Activated naive CD8-positive, alpha-beta T cell treated with anti-CD3 and anti-CD28 coated beads, Interleukin-2, amount 10 ng/mL, durations not matched to agents 7 days and 5 days (primary cell): ENCODE data around the gene RPP40. TPM values are rescaled to one million over a fixed set of nuclear protein-coding genes. Genes with fewer than 3 reads are reported as not detected.

Experiments
- ATAC-seq: fragments of 150-1000 bp; cut with Tn5 transposase; one replicate; pipeline ENCODE4 v1.10.0; 2021; ENCODE audit warnings: low read depth, moderate library complexity
- POLR2A ChIA-PET: fragments of 350-600 bp; sonication (Branson Sonifier 250); formaldehyde crosslinking; loops from one replicate; lab custom pipeline; 2021; ENCODE audit warnings: antibody characterized with exemption; lab: Charles Lee
- DNase-seq: peaks from one replicate; pipeline ENCODE4 v3.0.0; 2021
- H3K27ac Mint-ChIP-seq: one replicate; pipeline ENCODE4 v1.8.0; 2022; ENCODE audit warnings: mild to moderate bottlenecking, mixed read lengths
- H3K27me3 Mint-ChIP-seq: one replicate; pipeline ENCODE4 v1.8.0; 2022; ENCODE audit warnings: mild to moderate bottlenecking, moderate library complexity, mixed read lengths
- H3K36me3 Mint-ChIP-seq: one replicate; pipeline ENCODE4 v1.8.0; 2021; ENCODE audit warnings: mild to moderate bottlenecking, mixed read lengths
- H3K4me1 Mint-ChIP-seq: one replicate; pipeline ENCODE4 v1.8.0; 2021; ENCODE audit warnings: mixed read lengths
- H3K4me3 Mint-ChIP-seq: one replicate; pipeline ENCODE4 v1.8.0; 2022; ENCODE audit warnings: mild to moderate bottlenecking, moderate library complexity, mixed read lengths
- H3K9me3 Mint-ChIP-seq: one replicate; pipeline ENCODE4 v1.8.0; 2021; ENCODE audit warnings: mixed read lengths
- total RNA-seq, 2 experiments: library from RNA; stranded (reverse); gene quantifications; one replicate each; pipeline ENCODE4 v1.2.3, GENCODE V29; 2021

RPP40 gene
- total RNA-seq, 2 experiments from 2014 or later: 3.4 to 4.0 TPM

- no peak overlapping the region for H3K27ac Mint-ChIP-seq
- no peak for DNase-seq
- H3K27me3 Mint-ChIP-seq: peaks cover 5% of the 10 kb centered on the region
- no peaks in the 10 kb centered on the region for H3K36me3 Mint-ChIP-seq
- peaks cover 5% of the 10 kb centered on the region for H3K9me3 Mint-ChIP-seq
- POLR2A ChIA-PET: no interaction called here
- H3K4me3 Mint-ChIP-seq: no peak overlapping the region
- no peak for ATAC-seq
- H3K4me1 Mint-ChIP-seq: no peaks in the 10 kb centered on the region
Observed at GRCh38 chr6:4972438-4972837, 31.4 kb downstream of the RPP40 start.

GRCh38 chr6:4971851-4972250, 32.0 kb downstream of the RPP40 start:
- ATAC-seq (no peak), DNase-seq (no peak)
- Mint-ChIP-seq H3K36me3 (no peaks in the 10 kb centered on the region), H3K9me3 (peaks cover 2% of the 10 kb centered on the region), H3K27me3 (peaks cover 3% of the 10 kb centered on the region), H3K4me3 (no peak overlapping the region), H3K27ac (no peak overlapping the region), H3K4me1 (no peaks in the 10 kb centered on the region)
- POLR2A ChIA-PET: no interaction called here

GRCh38 chr6:4970739-4971395, 33.0 kb downstream of the RPP40 start:
- ATAC-seq (no peak), DNase-seq (no peak)
- H3K9me3 Mint-ChIP-seq: no peaks in the 10 kb centered on the region
- POLR2A ChIA-PET: no interaction called here
- H3K4me3 Mint-ChIP-seq: no peak overlapping the region
- no peaks in the 10 kb centered on the region for H3K4me1 Mint-ChIP-seq
- no peaks in the 10 kb centered on the region for H3K36me3 Mint-ChIP-seq
- H3K27me3 Mint-ChIP-seq: peaks cover 2% of the 10 kb centered on the region
- H3K27ac Mint-ChIP-seq: no peak overlapping the region

- no peaks in the 10 kb centered on the region for H3K4me1 Mint-ChIP-seq
- no peak overlapping the region for H3K4me3 Mint-ChIP-seq
- peaks cover 2% of the 10 kb centered on the region for H3K27me3 Mint-ChIP-seq
- POLR2A ChIA-PET: no interaction called here
- no peaks in the 10 kb centered on the region for H3K9me3 Mint-ChIP-seq
- DNase-seq (no peak), ATAC-seq (no peak)
- no peaks in the 10 kb centered on the region for H3K36me3 Mint-ChIP-seq
- H3K27ac Mint-ChIP-seq: no peak overlapping the region
Observed at GRCh38 chr6:4969609-4970285, 34.1 kb downstream of the RPP40 start.

GRCh38 chr6:4967301-4968030, 36.4 kb downstream of the RPP40 start:
- H3K27me3 Mint-ChIP-seq: peaks cover 2% of the 10 kb centered on the region
- POLR2A ChIA-PET: no interaction called here
- no peak for DNase-seq
- no peak overlapping the region for H3K4me3 Mint-ChIP-seq
- no peaks in the 10 kb centered on the region for H3K4me1 Mint-ChIP-seq
- H3K36me3 Mint-ChIP-seq: no peaks in the 10 kb centered on the region
- no peak overlapping the region for H3K27ac Mint-ChIP-seq
- ATAC-seq: no peak
- no peaks in the 10 kb centered on the region for H3K9me3 Mint-ChIP-seq

- H3K4me1 Mint-ChIP-seq: no peaks in the 10 kb centered on the region
- DNase-seq (no peak), ATAC-seq (no peak)
- H3K36me3 Mint-ChIP-seq: no peaks in the 10 kb centered on the region
- no peak overlapping the region for H3K4me3 Mint-ChIP-seq
- no peaks in the 10 kb centered on the region for H3K27me3 Mint-ChIP-seq
- no peaks in the 10 kb centered on the region for H3K9me3 Mint-ChIP-seq
- no peak overlapping the region for H3K27ac Mint-ChIP-seq
- POLR2A ChIA-PET: no interaction called here
Observed at GRCh38 chr6:4965562-4966389, 38.1 kb downstream of the RPP40 start.

GRCh38 chr6:4964675-4965561, 38.9 kb downstream of the RPP40 start:
- no peak for DNase-seq

GRCh38 chr6:4962905-4963304, 40.9 kb downstream of the RPP40 start:
- POLR2A ChIA-PET: no interaction called here
- Mint-ChIP-seq H3K27ac (no peak overlapping the region), H3K4me1 (no peaks in the 10 kb centered on the region), H3K9me3 (no peaks in the 10 kb centered on the region), H3K4me3 (no peak overlapping the region), H3K36me3 (no peaks in the 10 kb centered on the region), H3K27me3 (peaks cover 7% of the 10 kb centered on the region)
- ATAC-seq (no peak), DNase-seq (no peak)

More at GRCh38 chr6:4964675-4965561, 38.9 kb downstream of the RPP40 start:
- Mint-ChIP-seq H3K36me3 (no peaks in the 10 kb centered on the region), H3K4me3 (no peak overlapping the region), H3K9me3 (no peaks in the 10 kb centered on the region), H3K27me3 (no peaks in the 10 kb centered on the region), H3K27ac (no peak overlapping the region), H3K4me1 (no peaks in the 10 kb centered on the region)
- ATAC-seq: no peak
- POLR2A ChIA-PET: no interaction called here

GRCh38 chr6:4961322-4962168, 42.3 kb downstream of the RPP40 start:
- Mint-ChIP-seq H3K4me3 (no peak overlapping the region), H3K36me3 (no peaks in the 10 kb centered on the region), H3K27ac (no peak overlapping the region), H3K27me3 (peaks cover 7% of the 10 kb centered on the region), H3K9me3 (no peaks in the 10 kb centered on the region), H3K4me1 (no peaks in the 10 kb centered on the region)
- DNase-seq (no peak), ATAC-seq (no peak)
- POLR2A ChIA-PET: no interaction called here

- POLR2A ChIA-PET: no interaction called here
- peaks cover 2% of the 10 kb centered on the region for H3K36me3 Mint-ChIP-seq
- DNase-seq: no peak
Observed at GRCh38 chr6:4958624-4959023, 45.2 kb downstream of the RPP40 start.

GRCh38 chr6:4957521-4958231, 46.2 kb downstream of the RPP40 start:
- peaks cover 7% of the 10 kb centered on the region for H3K27me3 Mint-ChIP-seq
- no peaks in the 10 kb centered on the region for H3K4me1 Mint-ChIP-seq
- no peaks in the 10 kb centered on the region for H3K9me3 Mint-ChIP-seq
- H3K4me3 Mint-ChIP-seq: no peak overlapping the region
- POLR2A ChIA-PET: no interaction called here
- no peak overlapping the region for H3K27ac Mint-ChIP-seq
- peaks cover 2% of the 10 kb centered on the region for H3K36me3 Mint-ChIP-seq
- DNase-seq: no peak
- no peak for ATAC-seq

More at GRCh38 chr6:4958624-4959023, 45.2 kb downstream of the RPP40 start:
- no peak for ATAC-seq
- no peaks in the 10 kb centered on the region for H3K4me1 Mint-ChIP-seq
- H3K4me3 Mint-ChIP-seq: no peak overlapping the region
- H3K27ac Mint-ChIP-seq: no peak overlapping the region
- no peaks in the 10 kb centered on the region for H3K9me3 Mint-ChIP-seq
- H3K27me3 Mint-ChIP-seq: peaks cover 7% of the 10 kb centered on the region
